Measurements from ENCODE around the gene USP10.
"Not testable (repeated sequence)": the region's sequence is repeated elsewhere in the genome, so short reads cannot be mapped to it uniquely, and the experiment has no call there.

DNA sequence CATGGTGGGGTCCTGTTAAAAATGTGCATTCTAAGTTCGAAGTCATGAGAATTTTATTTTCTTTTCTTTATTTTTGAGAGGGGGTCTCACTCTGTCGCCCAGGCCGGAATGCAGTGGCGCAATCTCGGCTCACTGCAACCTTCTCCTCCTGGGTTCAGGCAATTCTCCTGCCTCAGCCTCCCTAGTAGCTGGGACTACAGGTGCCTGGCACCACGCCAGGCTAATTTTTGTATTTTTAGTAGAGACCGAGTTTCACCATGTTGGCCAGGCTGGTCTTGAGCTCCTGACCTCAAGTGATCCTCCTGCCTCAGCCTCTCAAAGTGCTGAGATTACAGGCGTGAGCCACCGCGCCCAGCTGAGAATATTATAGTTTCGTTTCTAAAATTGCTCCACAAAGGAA is 48.4 kb downstream of the USP10 start:
- TF ChIP-seq, protein P1, sequence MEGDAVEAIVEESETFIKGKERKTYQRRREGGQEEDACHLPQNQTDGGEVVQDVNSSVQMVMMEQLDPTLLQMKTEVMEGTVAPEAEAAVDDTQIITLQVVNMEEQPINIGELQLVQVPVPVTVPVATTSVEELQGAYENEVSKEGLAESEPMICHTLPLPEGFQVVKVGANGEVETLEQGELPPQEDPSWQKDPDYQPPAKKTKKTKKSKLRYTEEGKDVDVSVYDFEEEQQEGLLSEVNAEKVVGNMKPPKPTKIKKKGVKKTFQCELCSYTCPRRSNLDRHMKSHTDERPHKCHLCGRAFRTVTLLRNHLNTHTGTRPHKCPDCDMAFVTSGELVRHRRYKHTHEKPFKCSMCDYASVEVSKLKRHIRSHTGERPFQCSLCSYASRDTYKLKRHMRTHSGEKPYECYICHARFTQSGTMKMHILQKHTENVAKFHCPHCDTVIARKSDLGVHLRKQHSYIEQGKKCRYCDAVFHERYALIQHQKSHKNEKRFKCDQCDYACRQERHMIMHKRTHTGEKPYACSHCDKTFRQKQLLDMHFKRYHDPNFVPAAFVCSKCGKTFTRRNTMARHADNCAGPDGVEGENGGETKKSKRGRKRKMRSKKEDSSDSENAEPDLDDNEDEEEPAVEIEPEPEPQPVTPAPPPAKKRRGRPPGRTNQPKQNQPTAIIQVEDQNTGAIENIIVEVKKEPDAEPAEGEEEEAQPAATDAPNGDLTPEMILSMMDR (tag by site-specific recombination; IDR thresholded peaks at IDR 0.05) = not testable (repeated sequence)
- not testable (repeated sequence) for TF ChIP-seq ZNF701 (tag by site-specific recombination; IDR thresholded peaks at IDR 0.05); ZNF23 (tag by site-specific recombination; IDR thresholded peaks at IDR 0.05; ENCODE audit: borderline replicate concordance); ZNF132 (tag by site-specific recombination; IDR thresholded peaks at IDR 0.05; ENCODE audit: borderline replicate concordance); ZNF140 (tag by site-specific recombination; IDR thresholded peaks at IDR 0.05); ZNF133 (tag by site-specific recombination; IDR thresholded peaks at IDR 0.05); ZNF670 (tag by site-specific recombination; IDR thresholded peaks at IDR 0.05; ENCODE audit: low read depth); GLI4 (tag by site-specific recombination; IDR thresholded peaks at IDR 0.05); ZFP41 (tag by site-specific recombination; IDR thresholded peaks at IDR 0.05; ENCODE audit: borderline replicate concordance); GFI1B (tag by site-specific recombination; IDR thresholded peaks at IDR 0.05)
- TF ChIP-seq, protein P2, sequence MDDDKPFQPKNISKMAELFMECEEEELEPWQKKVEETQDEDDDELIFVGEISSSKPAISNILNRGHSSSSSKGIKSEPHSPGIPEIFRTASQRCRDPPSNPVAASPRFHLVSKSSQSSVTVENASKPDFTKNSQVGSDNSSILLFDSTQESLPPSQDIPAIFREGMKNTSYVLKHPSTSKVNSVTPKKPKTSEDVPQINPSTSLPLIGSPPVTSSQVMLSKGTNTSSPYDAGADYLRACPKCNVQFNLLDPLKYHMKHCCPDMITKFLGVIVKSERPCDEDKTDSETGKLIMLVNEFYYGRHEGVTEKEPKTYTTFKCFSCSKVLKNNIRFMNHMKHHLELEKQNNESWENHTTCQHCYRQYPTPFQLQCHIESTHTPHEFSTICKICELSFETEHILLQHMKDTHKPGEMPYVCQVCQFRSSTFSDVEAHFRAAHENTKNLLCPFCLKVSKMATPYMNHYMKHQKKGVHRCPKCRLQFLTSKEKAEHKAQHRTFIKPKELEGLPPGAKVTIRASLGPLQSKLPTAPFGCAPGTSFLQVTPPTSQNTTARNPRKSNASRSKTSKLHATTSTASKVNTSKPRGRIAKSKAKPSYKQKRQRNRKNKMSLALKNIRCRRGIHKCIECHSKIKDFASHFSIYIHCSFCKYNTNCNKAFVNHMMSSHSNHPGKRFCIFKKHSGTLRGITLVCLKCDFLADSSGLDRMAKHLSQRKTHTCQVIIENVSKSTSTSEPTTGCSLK (tag by site-specific recombination; IDR thresholded peaks at IDR 0.05) = not testable (repeated sequence)
- TF ChIP-seq, protein P3, sequence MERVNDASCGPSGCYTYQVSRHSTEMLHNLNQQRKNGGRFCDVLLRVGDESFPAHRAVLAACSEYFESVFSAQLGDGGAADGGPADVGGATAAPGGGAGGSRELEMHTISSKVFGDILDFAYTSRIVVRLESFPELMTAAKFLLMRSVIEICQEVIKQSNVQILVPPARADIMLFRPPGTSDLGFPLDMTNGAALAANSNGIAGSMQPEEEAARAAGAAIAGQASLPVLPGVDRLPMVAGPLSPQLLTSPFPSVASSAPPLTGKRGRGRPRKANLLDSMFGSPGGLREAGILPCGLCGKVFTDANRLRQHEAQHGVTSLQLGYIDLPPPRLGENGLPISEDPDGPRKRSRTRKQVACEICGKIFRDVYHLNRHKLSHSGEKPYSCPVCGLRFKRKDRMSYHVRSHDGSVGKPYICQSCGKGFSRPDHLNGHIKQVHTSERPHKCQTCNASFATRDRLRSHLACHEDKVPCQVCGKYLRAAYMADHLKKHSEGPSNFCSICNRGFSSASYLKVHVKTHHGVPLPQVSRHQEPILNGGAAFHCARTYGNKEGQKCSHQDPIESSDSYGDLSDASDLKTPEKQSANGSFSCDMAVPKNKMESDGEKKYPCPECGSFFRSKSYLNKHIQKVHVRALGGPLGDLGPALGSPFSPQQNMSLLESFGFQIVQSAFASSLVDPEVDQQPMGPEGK (tag by site-specific recombination; IDR thresholded peaks at IDR 0.05) = not testable (repeated sequence)

Data from HEK293 (cell line).